Aorta (tissue), 5 donors: ENCODE data around the gene KLHL3. TPM values are rescaled to one million over a fixed set of nuclear protein-coding genes. Genes with fewer than 3 reads are reported as not detected.
"Not testable (repeated sequence)": the region's sequence is repeated elsewhere in the genome, so short reads cannot be mapped to it uniquely, and the experiment has no call there.

Experiments used
- ATAC-seq: fragments of 200-7000 bp; cut with Tn5 transposase; one replicate; pipeline ENCODE4 v1.9.1; 2022; ENCODE audit warnings: moderate library complexity; ENCODE audit not compliant: low FRiP score
- DNase-seq, 2 donors: peaks; one replicate each; pipeline ENCODE4 v3.0.0-alpha.2; 2020
- H3K27ac ChIP-seq, 2 donors: one replicate each; pipeline ENCODE4 v1.5.1; 2013; ENCODE audit warnings: low read length in 2 of 2, mild to moderate bottlenecking in 2 of 2, moderate library complexity in 2 of 2, control low read depth in 1 of 2, inconsistent platforms in 1 of 2, low read depth in 1 of 2
- H3K27me3 ChIP-seq, 2 donors: one replicate each; pipeline ENCODE4 v1.6.1; 2013; ENCODE audit warnings: control low read depth in 1 of 2, low read length in 1 of 2, mild to moderate bottlenecking in 1 of 2, moderate library complexity in 1 of 2; ENCODE audit not compliant: insufficient read depth in 2 of 2, control insufficient read depth in 1 of 2
- H3K36me3 ChIP-seq, 2 donors: one replicate each; pipeline ENCODE4 v1.6.1; 2013; ENCODE audit warnings: control low read depth in 1 of 2, low read length in 1 of 2, mild to moderate bottlenecking in 1 of 2; ENCODE audit not compliant: insufficient read depth in 2 of 2, control insufficient read depth in 1 of 2
- H3K4me1 ChIP-seq, 2 donors: one replicate each; pipeline ENCODE4 v1.6.1; 2013; ENCODE audit warnings: low read length in 2 of 2, control low read depth in 1 of 2, mild to moderate bottlenecking in 1 of 2, moderate library complexity in 1 of 2; ENCODE audit not compliant: insufficient read depth in 2 of 2, control insufficient read depth in 1 of 2
- H3K4me3 ChIP-seq, 2 donors: one replicate each; pipeline ENCODE4 v1.5.1; 2013; ENCODE audit warnings: low read length in 2 of 2, control low read depth in 1 of 2, mild to moderate bottlenecking in 1 of 2
- H3K9me3 ChIP-seq: one replicate; pipeline ENCODE4 v1.6.1; 2013; ENCODE audit warnings: mild to moderate bottlenecking, low read length; ENCODE audit not compliant: control insufficient read depth
- WGBS, 2 donors: extraction: QIAGEN DNeasy Blood & Tissue Kit; methylation state at CpG; one replicate each; pipeline ENCODE4 v1.1.7; 2013; 5-methylcytosine and 5-hydroxymethylcytosine counted together
- intact Hi-C, 2 donors: fragments of 100-400 bp; cut with DNase I; formaldehyde crosslinking; loops; one replicate each; pipeline versions ENCODE4 v1.14.2 to v1.15.0; 2022
- long read RNA-seq, 2 donors: library from polyadenylated mRNA; unstranded; transcript quantifications; one replicate each; pipeline ENCODE4 v2.0.0, GENCODE V29; 2020 to 2021
- polyA plus RNA-seq, 2 donors: library from polyadenylated mRNA; stranded (reverse); fragments of 200-250 nt; gene quantifications; one replicate each; pipeline ENCODE4 v1.2.3, GENCODE V29; 2013
- total RNA-seq, 2 donors: library from RNA; stranded (reverse); fragmentation: NEBNext Ultra II Directional; extraction: Animal tissue kit (Norgen Biotek cat#: 25700); gene quantifications; one replicate each; pipeline ENCODE4 v1.2.1, GENCODE V29; 2021
- donor health status: healthy with polysubstance abuse.
- donor health status: Bipolar disorder and iron deficiency.
- donor health status: DM: no; HTN: no; CAD: no.
- donor health status: DM: no; HTN: no; CAD: no.
- donor health status: DM: yes; HTN: yes; CAD: no.

The KLHL3 gene
- total RNA-seq (10 to 100 TPM; 20.7 to 38.1 TPM), polyA plus RNA-seq (1 to 10 TPM in 1 of 2 donors, under 1 TPM in 1; 0.88 to 3.2 TPM)
- long read RNA-seq, donor 1, partial matches to known transcripts: 1 of 12 reads
- long read RNA-seq, donor 1, other reads (novel, unspliced or antisense): 11 of 12 reads
- long read RNA-seq, donor 2, full-length matches to known transcripts: 3 of 14 reads
- long read RNA-seq, donor 2, partial matches to known transcripts: 2 of 14 reads
- long read RNA-seq, donor 2, other reads (novel, unspliced or antisense): 9 of 14 reads

- intact Hi-C loops: loop anchor here in 1 of 2 donors (2.0 kb wide), 2 partner anchors 77 to 105 kb away; no protein-coding TSS in a partner anchor
- H3K4me3 ChIP-seq: peak within 1 kb of the TSS; percentile 56 to 81
- H3K4me1 ChIP-seq: peaks cover 6 to 11% of the 10 kb centered on the region in 2 donors
- peak within 1 kb of the TSS in 1 of 2 donors; percentile 60 for H3K27ac ChIP-seq
- no peaks in the 10 kb centered on the region for H3K27me3 ChIP-seq
- H3K9me3 ChIP-seq: no peaks in the 10 kb centered on the region
- DNase-seq (peak; percentile 53 to 77), ATAC-seq (peak; percentile 67)
- WGBS, 2 donors: 0 to 1% methylated on average over 12 of the region's 12 CpGs
- no peaks in the 10 kb centered on the region for H3K36me3 ChIP-seq
These were observed at the start of gene KLHL3 for GRCh38 chr5:137735555-137736284. KLHL3 (minus strand) TSS chr5:137736089; CDS start chr5:137735646, 443 bp downstream.

- Histone ChIP-seq H3K27ac (no peak overlapping the region), H3K9me3 (no peaks in the 10 kb centered on the region), H3K4me1 (no peaks in the 10 kb centered on the region), H3K36me3 (no peaks in the 10 kb centered on the region), H3K27me3 (no peaks in the 10 kb centered on the region), H3K4me3 (no peak overlapping the region)
- intact Hi-C loops: no loop called here
- 80 to 84% methylated on average over 4 of the region's 4 CpGs for WGBS, 2 donors
- ATAC-seq (no peak), DNase-seq (no peak)
These were observed 47.2 kb upstream of the KLHL3 start for GRCh38 chr5:137782984-137783536.

- DNase-seq: no peak
- H3K9me3 ChIP-seq: no peaks in the 10 kb centered on the region
- 97 to 98% methylated on average over 2 of the region's 2 CpGs for WGBS, 2 donors
- H3K27me3 ChIP-seq: no peaks in the 10 kb centered on the region
- no peak for ATAC-seq
- no peak overlapping the region for H3K27ac ChIP-seq
- H3K4me1 ChIP-seq: no peaks in the 10 kb centered on the region
- intact Hi-C loops: no loop called here
- no peaks in the 10 kb centered on the region for H3K36me3 ChIP-seq
- no peak overlapping the region for H3K4me3 ChIP-seq
These were observed 46.2 kb upstream of the KLHL3 start for GRCh38 chr5:137782055-137782454.

GRCh38 chr5:137778772-137779564 lies 43.1 kb upstream of the KLHL3 start:
- Histone ChIP-seq H3K27ac (no peak overlapping the region), H3K36me3 (no peaks in the 10 kb centered on the region), H3K27me3 (no peaks in the 10 kb centered on the region), H3K4me1 (no peaks in the 10 kb centered on the region), H3K9me3 (no peaks in the 10 kb centered on the region), H3K4me3 (no peak overlapping the region)
- DNase-seq (no peak), ATAC-seq (no peak)
- intact Hi-C loops: loop anchor here (1.0 to 10.0 kb wide), 4 partner anchors 43 to 356 kb away; partner anchors contain the start of gene NME5 (in 1 of the 2)
- 39 to 41% methylated on average over 2 of the region's 2 CpGs for WGBS, 2 donors

GRCh38 chr5:137767937-137768336 lies 32.0 kb upstream of the KLHL3 start:
- H3K9me3 ChIP-seq, H3K4me3 ChIP-seq, DNase-seq, H3K27ac ChIP-seq, ATAC-seq, H3K36me3 ChIP-seq, H3K4me1 ChIP-seq, H3K27me3 ChIP-seq, intact Hi-C loops: not testable (repeated sequence)
- WGBS, 2 donors: 92 to 95% methylated on average over 5 of the region's 5 CpGs

- ATAC-seq: no peak
- intact Hi-C loops: no loop called here
- WGBS, 2 donors: 70 to 87% methylated on average over 3 of the region's 3 CpGs
- Histone ChIP-seq H3K4me3 (no peak overlapping the region), H3K27me3 (no peaks in the 10 kb centered on the region), H3K4me1 (no peaks in the 10 kb centered on the region), H3K27ac (peak overlapping the region in 1 of 2 donors; percentile 36), H3K36me3 (no peaks in the 10 kb centered on the region), H3K9me3 (no peaks in the 10 kb centered on the region)
- no peak for DNase-seq
These were observed 25.7 kb upstream of the KLHL3 start for GRCh38 chr5:137761566-137761965.

GRCh38 chr5:137760719-137761516 lies 25.0 kb upstream of the KLHL3 start:
- ATAC-seq: no peak
- intact Hi-C loops: no loop called here
- WGBS, 2 donors: 37 to 44% methylated on average over 7 of the region's 7 CpGs
- no peak for DNase-seq
- H3K4me1 ChIP-seq: no peaks in the 10 kb centered on the region
- H3K36me3 ChIP-seq: no peaks in the 10 kb centered on the region
- no peak overlapping the region for H3K27ac ChIP-seq
- H3K9me3 ChIP-seq: no peaks in the 10 kb centered on the region
- H3K4me3 ChIP-seq: no peak overlapping the region
- H3K27me3 ChIP-seq: no peaks in the 10 kb centered on the region

GRCh38 chr5:137760294-137760693 lies 24.4 kb upstream of the KLHL3 start:
- H3K4me3 ChIP-seq: no peak overlapping the region
- WGBS, 2 donors: 97 to 99% methylated on average over 4 of the region's 4 CpGs
- H3K27me3 ChIP-seq: no peaks in the 10 kb centered on the region
- no peak for ATAC-seq
- no peaks in the 10 kb centered on the region for H3K4me1 ChIP-seq
- no peak overlapping the region for H3K27ac ChIP-seq
- intact Hi-C loops: no loop called here
- no peaks in the 10 kb centered on the region for H3K9me3 ChIP-seq
- no peak for DNase-seq
- no peaks in the 10 kb centered on the region for H3K36me3 ChIP-seq
